Smooth muscle cell (in vitro differentiated cells): ENCODE data around the gene CD109. TPM values are rescaled to one million over a fixed set of nuclear protein-coding genes. Genes with fewer than 3 reads are reported as not detected.

ENCODE experiments used
- DNase-seq: peaks from one replicate; lab custom pipeline; 2025; ENCODE audit not compliant: unreplicated experiment; lab: John Stamatoyannopoulos, UW
- H2AFZ ChIP-seq: fragments of 200-600 bp; sonication (generic); 2 replicates; pipeline ENCODE4 v1.6.0; 2016; ENCODE audit warnings: antibody characterized with exemption, low read depth, mild to moderate bottlenecking
- H3F3A ChIP-seq: fragments of 200-600 bp; sonication (generic); 2 replicates; pipeline ENCODE4 v1.6.0; 2017; ENCODE audit warnings: antibody characterized with exemption, low read depth
- H3K27ac ChIP-seq: fragments of 200-600 bp; sonication (generic); 2 replicates; pipeline ENCODE4 v1.5.1; 2016; ENCODE audit warnings: low read depth, mild to moderate bottlenecking
- H3K27me3 ChIP-seq: fragments of 200-600 bp; sonication (generic); 2 replicates; pipeline ENCODE4 v1.6.1; 2016; ENCODE audit warnings: low read depth, mild to moderate bottlenecking
- H3K36me3 ChIP-seq: fragments of 200-600 bp; sonication (generic); 2 replicates; pipeline ENCODE4 v1.5.1; 2016; ENCODE audit warnings: low read depth
- H3K4me1 ChIP-seq: fragments of 200-600 bp; sonication (generic); 2 replicates; pipeline ENCODE4 v1.5.1; 2016; ENCODE audit warnings: low read depth
- H3K4me2 ChIP-seq: fragments of 200-600 bp; sonication (generic); 2 replicates; pipeline ENCODE4 v1.6.0; 2016; ENCODE audit warnings: mild to moderate bottlenecking
- H3K4me3 ChIP-seq: fragments of 200-600 bp; sonication (generic); 2 replicates; pipeline ENCODE4 v1.5.1; 2016; ENCODE audit warnings: mild to moderate bottlenecking
- H3K79me2 ChIP-seq: fragments of 200-600 bp; sonication (generic); 2 replicates; pipeline ENCODE4 v1.6.0; 2016; ENCODE audit warnings: low read depth, mild to moderate bottlenecking
- H3K9ac ChIP-seq: fragments of 200-600 bp; sonication (generic); 2 replicates; pipeline ENCODE4 v1.6.0; 2016; ENCODE audit warnings: low read depth
- H3K9me3 ChIP-seq: fragments of 200-600 bp; sonication (generic); replicated peaks from 2 replicates; pipeline ENCODE4 v1.5.1; 2016; ENCODE audit warnings: low read depth
- H4K20me1 ChIP-seq: fragments of 200-600 bp; sonication (generic); 2 replicates; pipeline ENCODE4 v1.6.0; 2016; ENCODE audit warnings: low read depth
- WGBS: methylation state at CpG from one replicate; pipeline ENCODE4 v1.1.7; 2016; ENCODE audit warnings: low lambda C conversion rate; 5-methylcytosine and 5-hydroxymethylcytosine counted together
- polyA plus RNA-seq: library from polyadenylated mRNA; unstranded; fragments of >200 nt; fragmentation: Nextera tagmentation; extraction: Ambion mirVana; gene quantifications from 2 replicates; pipeline ENCODE4 v1.2.1, GENCODE V29; 2016
- total RNA-seq: library from RNA; depleted of rRNA; stranded (reverse); fragments of >200 nt; gene quantifications from 2 replicates; pipeline ENCODE4 v1.2.3, GENCODE V29; 2014
- TF ChIP-seq, protein P1 (sequence below): fragments of 200-600 bp; sonication (generic); IDR thresholded peaks from 2 replicates; pipeline ENCODE4 v1.5.1; 2017; ENCODE audit warnings: borderline replicate concordance, mild to moderate bottlenecking, antibody characterized with exemption; ENCODE audit not compliant: insufficient read depth, poor library complexity, severe bottlenecking

Gene CD109
- total and polyA plus RNA-seq, 2 experiments from 2014 or later, result 7.7 to 28.0 TPM

DNA sequence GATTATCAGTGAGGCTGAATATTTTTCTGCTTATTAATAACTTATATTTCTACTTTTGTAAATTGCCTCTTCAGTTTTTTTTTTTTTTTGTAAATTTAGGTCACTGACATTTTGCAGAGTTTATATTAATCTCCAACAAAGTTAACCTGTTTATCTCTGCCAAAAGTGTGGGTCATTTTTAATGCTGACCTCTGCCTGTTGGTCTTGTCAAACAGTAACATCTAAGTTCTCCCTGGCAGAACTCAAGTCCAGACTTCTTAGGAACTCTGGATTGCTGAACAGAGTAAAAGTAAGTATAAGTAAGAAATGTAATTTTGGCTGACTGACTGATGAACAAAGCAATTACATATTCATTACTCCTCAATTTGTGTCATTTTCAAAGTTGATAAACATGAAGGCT is 83.9 kb downstream of the CD109 start:
- Histone ChIP-seq H3K79me2 (no peaks in the 10 kb centered on the region), H3K9ac (no peak overlapping the region), H3K27me3 (no peaks in the 10 kb centered on the region), H4K20me1 (no peaks in the 10 kb centered on the region), H3K9me3 (no peaks in the 10 kb centered on the region), H3K27ac (no peak overlapping the region), H3K4me1 (no peaks in the 10 kb centered on the region), H3K4me2 (no peak overlapping the region), H3K4me3 (no peak overlapping the region), H2AFZ (no peak overlapping the region), H3F3A (no peaks in the 10 kb centered on the region), H3K36me3 (no peaks in the 10 kb centered on the region)
- TF ChIP-seq, protein P1, sequence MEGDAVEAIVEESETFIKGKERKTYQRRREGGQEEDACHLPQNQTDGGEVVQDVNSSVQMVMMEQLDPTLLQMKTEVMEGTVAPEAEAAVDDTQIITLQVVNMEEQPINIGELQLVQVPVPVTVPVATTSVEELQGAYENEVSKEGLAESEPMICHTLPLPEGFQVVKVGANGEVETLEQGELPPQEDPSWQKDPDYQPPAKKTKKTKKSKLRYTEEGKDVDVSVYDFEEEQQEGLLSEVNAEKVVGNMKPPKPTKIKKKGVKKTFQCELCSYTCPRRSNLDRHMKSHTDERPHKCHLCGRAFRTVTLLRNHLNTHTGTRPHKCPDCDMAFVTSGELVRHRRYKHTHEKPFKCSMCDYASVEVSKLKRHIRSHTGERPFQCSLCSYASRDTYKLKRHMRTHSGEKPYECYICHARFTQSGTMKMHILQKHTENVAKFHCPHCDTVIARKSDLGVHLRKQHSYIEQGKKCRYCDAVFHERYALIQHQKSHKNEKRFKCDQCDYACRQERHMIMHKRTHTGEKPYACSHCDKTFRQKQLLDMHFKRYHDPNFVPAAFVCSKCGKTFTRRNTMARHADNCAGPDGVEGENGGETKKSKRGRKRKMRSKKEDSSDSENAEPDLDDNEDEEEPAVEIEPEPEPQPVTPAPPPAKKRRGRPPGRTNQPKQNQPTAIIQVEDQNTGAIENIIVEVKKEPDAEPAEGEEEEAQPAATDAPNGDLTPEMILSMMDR, result no peak
- no peak for DNase-seq

DNA sequence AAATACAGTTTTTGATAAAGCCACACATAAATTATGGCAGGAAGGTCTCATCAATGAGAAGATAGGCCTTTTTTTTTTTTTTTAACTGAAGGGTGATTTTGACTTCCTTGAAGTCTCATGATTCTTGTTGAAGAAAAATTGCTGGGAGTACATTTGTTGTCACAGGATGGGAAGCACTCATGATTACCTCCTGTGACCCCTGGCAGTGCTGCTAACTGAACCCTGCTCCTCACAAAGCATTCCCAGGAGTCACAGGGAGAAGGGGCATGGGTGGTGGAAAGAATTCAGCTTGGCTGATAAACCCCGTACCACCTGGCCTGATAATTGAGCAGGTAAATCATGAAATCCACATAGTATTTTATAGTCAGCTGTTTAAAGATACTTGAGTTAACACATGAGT is 86.9 kb downstream of the CD109 start:
- H3K27me3 ChIP-seq, result no peaks in the 10 kb centered on the region
- DNase-seq, result no peak
- no peak overlapping the region for H3K9ac ChIP-seq
- H3K36me3 ChIP-seq, result no peaks in the 10 kb centered on the region
- H3K27ac ChIP-seq, result no peak overlapping the region
- no peaks in the 10 kb centered on the region for H4K20me1 ChIP-seq
- TF ChIP-seq, protein P1, result no peak
- no peaks in the 10 kb centered on the region for H3K79me2 ChIP-seq
- 96% methylated on average over 1 of the region's 1 CpG for WGBS
- no peaks in the 10 kb centered on the region for H3F3A ChIP-seq
- H2AFZ ChIP-seq, result no peak overlapping the region
- no peaks in the 10 kb centered on the region for H3K9me3 ChIP-seq
- no peaks in the 10 kb centered on the region for H3K4me1 ChIP-seq
- no peak overlapping the region for H3K4me3 ChIP-seq
- no peak overlapping the region for H3K4me2 ChIP-seq

DNA sequence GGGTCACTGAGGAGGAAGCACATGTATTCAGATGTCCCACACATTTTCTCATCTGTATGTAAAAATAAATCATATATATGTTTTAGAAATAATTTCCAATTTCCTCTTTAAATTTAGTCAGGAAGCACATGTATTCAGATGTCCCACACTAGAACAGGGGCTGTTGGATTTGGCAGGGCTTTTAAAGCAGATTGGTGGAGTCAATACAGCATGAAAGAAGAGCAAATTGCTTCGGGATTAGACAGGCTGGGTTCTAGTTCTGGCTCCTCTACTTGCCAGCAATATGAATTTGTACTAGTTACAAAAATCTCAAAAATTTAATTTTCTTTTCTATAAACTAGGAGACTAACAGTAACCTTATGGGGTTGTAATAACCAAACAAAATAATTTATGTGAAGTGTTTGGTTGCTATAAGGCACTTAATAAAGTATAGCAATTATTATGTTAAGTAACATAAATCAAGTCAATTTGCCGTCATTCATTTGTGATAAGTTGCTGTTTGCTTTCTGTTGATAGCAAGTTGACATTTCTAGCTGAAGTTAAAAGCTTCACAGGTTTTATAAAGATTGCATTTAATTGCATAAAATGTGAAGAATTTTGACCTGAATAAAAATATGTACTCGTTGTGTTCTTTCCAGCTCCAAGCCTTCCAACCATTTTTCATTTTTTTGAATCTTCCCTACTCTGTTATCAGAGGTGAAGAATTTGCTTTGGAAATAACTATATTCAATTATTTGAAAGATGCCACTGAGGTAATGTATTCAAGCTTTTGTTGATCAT is 88.9 kb downstream of the CD109 start:
- Histone ChIP-seq H2AFZ (no peak overlapping the region), H3K27me3 (no peaks in the 10 kb centered on the region), H3K9ac (no peak overlapping the region)

More for the DNA sequence above, 88.9 kb downstream of the CD109 start:
- Histone ChIP-seq H4K20me1 (no peaks in the 10 kb centered on the region), H3K4me1 (no peaks in the 10 kb centered on the region), H3K4me3 (no peak overlapping the region), H3K79me2 (no peaks in the 10 kb centered on the region), H3K36me3 (no peaks in the 10 kb centered on the region), H3K27ac (no peak overlapping the region), H3F3A (no peaks in the 10 kb centered on the region), H3K9me3 (no peaks in the 10 kb centered on the region), H3K4me2 (no peak overlapping the region)
- TF ChIP-seq, protein P1, result no peak
- WGBS, result 96% methylated on average over 3 of the region's 3 CpGs
- DNase-seq, result no peak
